NCI-H69 (cell line): ENCODE data around the gene GBA2.

Experiments
- DNase-seq: peaks from one replicate; lab custom pipeline; 2025; lab: John Stamatoyannopoulos, UW

The GBA2 gene

GRCh38 chr9:35691334-35691650 lies 57.7 kb downstream of the GBA2 start:
- DNase-seq: no peak

GRCh38 chr9:35690614-35691333 lies 58.3 kb downstream of the GBA2 start:
- peak; percentile 84 for DNase-seq

GRCh38 chr9:35690294-35690613 lies 58.8 kb downstream of the GBA2 start:
- DNase-seq: no peak

- DNase-seq: peak; percentile 32
Measured at GRCh38 chr9:35689542-35690293, 59.3 kb downstream of the GBA2 start, which contains the start of gene TPM2. TSS of gene TPM2 (minus strand) at chr9:35689925. CDS start at chr9:35689817, 108 bp downstream.

GRCh38 chr9:35688558-35689541 lies 60.2 kb downstream of the GBA2 start:
- peak; percentile 16 for DNase-seq

- no peak for DNase-seq
Measured at GRCh38 chr9:35687972-35688557, 61.0 kb downstream of the GBA2 start.

GRCh38 chr9:35687306-35687705 lies 61.7 kb downstream of the GBA2 start:
- DNase-seq: no peak
